ENCODE measurements around the gene TWIST1.

- no peak for TF ChIP-seq CTCF (IDR thresholded peaks at IDR 0.05)
- TF ChIP-seq POLR2A (IDR thresholded peaks at IDR 0.05) = no peak
- no peak for TF ChIP-seq EP300 (IDR thresholded peaks at IDR 0.05)
Measured at GRCh38 chr7:19098510-19098909, 18.9 kb downstream of the TWIST1 start.

Measured in tibial nerve (tissue), 4 donors.